Measurements from ENCODE around the gene SPTBN1. TPM values are rescaled to one million over a fixed set of nuclear protein-coding genes. Genes with fewer than 3 reads are reported as not detected.
A peak's percentile ranks its signal among the peaks of the same experiment; 100 is the strongest.

Gene SPTBN1
- total and polyA plus RNA-seq, 2 donors (not counting 3 experiments of a cell fraction or from before 2014, with no cell fraction given): 63.3 to 320 TPM

DNA sequence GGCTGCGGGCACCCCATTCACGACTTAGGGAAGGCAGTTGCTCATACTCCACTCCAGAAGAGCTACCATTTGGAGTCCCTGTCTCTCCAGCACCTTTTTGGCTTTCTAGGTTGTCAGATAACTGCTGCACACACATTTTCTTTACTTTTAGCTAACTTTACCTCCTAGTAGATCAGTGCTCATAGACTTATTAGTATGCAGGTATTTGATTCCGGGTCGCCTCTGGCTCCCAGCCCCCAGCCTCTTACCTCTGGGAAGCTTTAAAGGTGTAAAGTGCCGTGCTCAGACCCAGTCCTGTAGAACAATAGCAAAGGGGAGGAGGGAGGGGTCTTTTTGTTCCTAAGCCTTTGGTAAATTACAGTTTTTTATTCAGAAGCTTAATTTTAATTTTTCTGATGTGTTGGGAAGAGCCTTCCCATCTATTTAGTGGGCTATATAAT lies 102.9 kb downstream of the SPTBN1 start:
- BruUV-seq (replicated peaks): no TSS peak
- CTCF ChIA-PET: interaction anchor here (0.7 to 4.2 kb wide), 17 partner anchors 8 to 452 kb away, joined by 3 to 30 read pairs (median 4); no protein-coding TSS in a partner anchor
- H3K4me3 ChIP-seq (replicated peaks in 1 of 3; ENCODE audit: insufficient read depth in 1 of 3, low read depth in 1 of 3, low read length in 3 of 3): peak overlapping the region; percentile 50 to 99 (median 99)
- POLR2A ChIA-PET: interaction anchor here (1.0 to 5.4 kb wide), 4 partner anchors 14 to 55 kb away, joined by 3 to 52 read pairs (median 6); no protein-coding TSS in a partner anchor
- H3K36me3 ChIP-seq (ENCODE audit: control insufficient read depth in 2 of 2, extremely low read depth in 1 of 2, insufficient read depth in 2 of 2, low read length in 2 of 2): no peaks in the 10 kb centered on the region
- peaks cover 55% of the 10 kb centered on the region for H3K79me2 ChIP-seq (ENCODE audit: control insufficient read depth, insufficient read depth, low read length)
- H3K9ac ChIP-seq (replicated peaks; ENCODE audit: extremely low read depth, insufficient read depth, low read length): peak overlapping the region; percentile 99
- no peaks in the 10 kb centered on the region for H3K9me3 ChIP-seq (replicated peaks; ENCODE audit: control insufficient read depth, insufficient read depth, low read length)
- no peaks in the 10 kb centered on the region for H3K9me1 ChIP-seq (replicated peaks; ENCODE audit: control insufficient read depth, extremely low read depth, insufficient read depth, low read length)
- no peaks in the 10 kb centered on the region for H4K20me1 ChIP-seq (replicated peaks; ENCODE audit: control insufficient read depth, extremely low read depth, insufficient read depth, low read length)
- H2AFZ ChIP-seq (ENCODE audit: low read depth, low read length): no peak overlapping the region
- no peaks in the 10 kb centered on the region for H3K27me3 ChIP-seq (ENCODE audit: control insufficient read depth in 2 of 2, insufficient read depth in 2 of 2, low read length in 2 of 2)
- H3K4me1 ChIP-seq (ENCODE audit: control insufficient read depth, extremely low read depth, insufficient read depth, low read length): peaks cover 42% of the 10 kb centered on the region
- no peak for TF ChIP-seq EZH2 (IDR thresholded peaks at IDR 0.05; ENCODE audit: borderline replicate concordance, low read depth, low read length, severe bottlenecking)
- TF ChIP-seq CTCF (IDR thresholded peaks at IDR 0.05; ENCODE audit: extremely low read depth in 1 of 2, insufficient read depth in 1 of 2, low read depth in 1 of 2, low read length in 2 of 2): no peak
- no peak for TF ChIP-seq FOS (IDR thresholded peaks at IDR 0.05; ENCODE audit: borderline replicate concordance, insufficient read depth, low read length)
- TF ChIP-seq JUN (IDR thresholded peaks at IDR 0.05; ENCODE audit: borderline replicate concordance, insufficient read depth, insufficient read length, low read depth): no peak
- no peak for TF ChIP-seq MYC (IDR thresholded peaks at IDR 0.05; ENCODE audit: low read depth, low read length)
- TF ChIP-seq POLR2AphosphoS5 (IDR thresholded peaks at IDR 0.05; ENCODE audit: insufficient read depth, low read depth, low read length): no peak
- TF ChIP-seq POLR2A (IDR thresholded peaks at IDR 0.05; ENCODE audit: low read depth, low read length): no peak
- TF ChIP-seq MAX (IDR thresholded peaks at IDR 0.05; ENCODE audit: insufficient read depth, insufficient read length): no peak
- FAIRE-seq: no peak
- dilution Hi-C loops (cut with MboI; ENCODE audit: extremely low pct_ligation_motif_present, low sequenced_read_pairs) (no loop called here), intact Hi-C loops (cut with micrococcal nuclease) (loop anchor here (1.0 to 5.0 kb wide), 7 partner anchors 13 to 87 kb away; no protein-coding TSS in a partner anchor)
- DNase-seq (ENCODE audit: low read depth, low spot score): no peak
- peak overlapping the region; percentile 99 for H3K27ac ChIP-seq (ENCODE audit: insufficient read depth, low read depth, low read length)
- peak overlapping the region; percentile 98 for H3K4me2 ChIP-seq (ENCODE audit: insufficient read depth, low read length)
